GM12872 (cell line): ENCODE data around the gene SKAP1.

ENCODE experiments used
- TF ChIP-seq, protein P1 (sequence below): IDR thresholded peaks from 3 replicates; pipeline ENCODE4 v1.5.1; 2011; ENCODE audit warnings: low read depth, mild to moderate bottlenecking, low read length, moderate library complexity; ENCODE audit not compliant: insufficient read depth

Gene SKAP1

GRCh38 chr17:48144976-48145798 is 284.8 kb downstream of the SKAP1 start:
- TF ChIP-seq, protein P1, sequence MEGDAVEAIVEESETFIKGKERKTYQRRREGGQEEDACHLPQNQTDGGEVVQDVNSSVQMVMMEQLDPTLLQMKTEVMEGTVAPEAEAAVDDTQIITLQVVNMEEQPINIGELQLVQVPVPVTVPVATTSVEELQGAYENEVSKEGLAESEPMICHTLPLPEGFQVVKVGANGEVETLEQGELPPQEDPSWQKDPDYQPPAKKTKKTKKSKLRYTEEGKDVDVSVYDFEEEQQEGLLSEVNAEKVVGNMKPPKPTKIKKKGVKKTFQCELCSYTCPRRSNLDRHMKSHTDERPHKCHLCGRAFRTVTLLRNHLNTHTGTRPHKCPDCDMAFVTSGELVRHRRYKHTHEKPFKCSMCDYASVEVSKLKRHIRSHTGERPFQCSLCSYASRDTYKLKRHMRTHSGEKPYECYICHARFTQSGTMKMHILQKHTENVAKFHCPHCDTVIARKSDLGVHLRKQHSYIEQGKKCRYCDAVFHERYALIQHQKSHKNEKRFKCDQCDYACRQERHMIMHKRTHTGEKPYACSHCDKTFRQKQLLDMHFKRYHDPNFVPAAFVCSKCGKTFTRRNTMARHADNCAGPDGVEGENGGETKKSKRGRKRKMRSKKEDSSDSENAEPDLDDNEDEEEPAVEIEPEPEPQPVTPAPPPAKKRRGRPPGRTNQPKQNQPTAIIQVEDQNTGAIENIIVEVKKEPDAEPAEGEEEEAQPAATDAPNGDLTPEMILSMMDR: no peak

DNA sequence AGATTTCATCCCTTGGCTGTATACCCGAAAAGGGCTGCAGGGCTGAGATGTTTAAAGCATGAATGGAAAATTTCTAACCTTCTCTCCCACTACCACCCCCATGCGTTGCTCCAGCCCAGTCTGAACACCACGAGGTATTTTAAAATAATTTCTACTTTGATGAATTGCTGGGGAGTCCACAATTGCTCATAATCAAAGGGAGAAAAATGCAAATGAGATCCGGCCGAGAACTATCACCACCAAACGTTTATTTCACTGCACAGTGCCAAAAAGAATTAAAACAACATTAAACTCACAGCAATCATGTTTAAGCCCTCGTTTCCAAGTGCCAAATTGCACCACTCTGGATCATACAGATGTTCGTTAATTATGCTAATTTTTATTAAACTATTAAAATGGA is 285.8 kb downstream of the SKAP1 start:
- TF ChIP-seq, protein P1: no peak

DNA sequence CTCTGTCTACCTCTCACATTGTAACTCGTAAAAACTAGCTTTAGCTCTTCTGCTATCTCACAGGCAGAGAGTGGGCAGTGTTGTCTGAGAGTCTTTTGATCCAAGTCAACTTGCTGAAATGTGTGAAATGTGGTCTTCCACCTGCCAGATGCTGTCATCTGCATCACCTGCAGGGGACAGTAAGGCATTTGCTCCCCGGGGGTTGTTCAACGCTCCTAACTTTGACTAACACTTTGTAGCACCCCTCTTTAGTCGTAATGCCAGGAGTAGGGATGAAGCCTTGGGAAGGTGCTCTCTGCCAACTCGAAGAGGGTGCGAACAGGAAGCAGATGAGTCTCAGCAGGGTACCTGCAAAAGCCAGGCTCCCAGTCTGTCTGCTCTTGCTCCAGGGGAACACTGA is 286.4 kb downstream of the SKAP1 start:
- TF ChIP-seq, protein P1: no peak

DNA sequence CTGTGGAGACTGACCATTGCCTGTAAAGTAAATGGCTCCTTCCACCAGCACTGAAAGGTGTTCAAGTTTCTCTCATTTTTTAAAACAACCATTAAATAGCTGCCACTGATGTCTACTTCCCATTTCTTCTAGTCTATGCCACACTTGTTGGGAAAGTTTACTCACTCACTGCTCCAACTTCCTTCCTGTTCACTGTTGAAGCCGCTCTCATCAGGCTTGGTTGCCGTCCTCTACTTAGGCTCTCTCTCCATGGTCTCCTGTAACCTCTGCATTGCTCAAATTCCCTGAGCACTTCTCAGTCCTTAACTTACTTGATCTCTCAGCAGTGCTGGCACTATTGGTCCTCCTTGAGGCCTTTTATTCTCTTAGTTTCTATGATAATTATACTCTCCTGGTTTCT is 290.1 kb downstream of the SKAP1 start:
- TF ChIP-seq, protein P1: no peak

DNA sequence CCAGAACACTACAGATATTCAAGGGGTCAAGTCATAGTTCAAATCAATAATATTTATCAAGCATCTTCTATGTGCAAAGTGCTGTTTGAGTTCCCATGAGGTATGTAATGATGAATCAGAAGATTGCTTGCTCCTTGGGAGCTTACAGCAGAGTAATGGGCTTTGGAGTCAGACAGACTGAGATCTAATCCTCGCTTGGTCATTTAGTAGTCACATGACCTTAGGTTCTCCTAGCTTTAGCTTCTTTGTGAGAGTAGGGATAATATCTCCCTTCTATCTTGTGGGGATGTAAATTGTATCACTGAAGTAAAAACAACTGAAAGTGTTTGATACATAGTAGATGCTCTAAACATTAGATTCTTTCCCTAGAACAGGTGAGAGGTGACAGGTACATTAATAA is 292.4 kb downstream of the SKAP1 start:
- TF ChIP-seq, protein P1: no peak

GRCh38 chr17:48134912-48135480 is 295.0 kb downstream of the SKAP1 start:
- TF ChIP-seq, protein P1: peak; percentile 45; the same call in 2 of the 3 replicates

DNA sequence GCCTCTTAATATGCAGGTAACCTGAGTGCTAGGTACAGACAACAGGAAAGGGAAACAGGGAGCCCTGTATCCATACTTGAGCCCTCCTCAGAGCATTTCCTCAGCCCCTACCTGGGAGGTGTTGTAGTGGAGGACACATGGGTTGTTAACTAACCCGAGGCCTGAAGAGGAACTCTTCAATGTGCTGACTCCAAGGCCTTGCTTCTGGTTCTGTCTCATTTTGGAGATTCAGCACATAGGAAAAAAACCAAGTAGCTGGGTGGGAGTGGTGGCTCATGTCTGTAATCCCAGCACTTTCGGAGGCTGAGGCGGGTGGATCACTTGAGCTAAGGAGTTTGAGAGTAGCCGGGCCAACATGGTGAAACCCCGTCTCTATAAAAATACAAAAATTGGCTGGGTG is 297.6 kb downstream of the SKAP1 start:
- TF ChIP-seq, protein P1: no peak
